Measurements from ENCODE around the gene GNAZ.

GNAZ gene

DNA sequence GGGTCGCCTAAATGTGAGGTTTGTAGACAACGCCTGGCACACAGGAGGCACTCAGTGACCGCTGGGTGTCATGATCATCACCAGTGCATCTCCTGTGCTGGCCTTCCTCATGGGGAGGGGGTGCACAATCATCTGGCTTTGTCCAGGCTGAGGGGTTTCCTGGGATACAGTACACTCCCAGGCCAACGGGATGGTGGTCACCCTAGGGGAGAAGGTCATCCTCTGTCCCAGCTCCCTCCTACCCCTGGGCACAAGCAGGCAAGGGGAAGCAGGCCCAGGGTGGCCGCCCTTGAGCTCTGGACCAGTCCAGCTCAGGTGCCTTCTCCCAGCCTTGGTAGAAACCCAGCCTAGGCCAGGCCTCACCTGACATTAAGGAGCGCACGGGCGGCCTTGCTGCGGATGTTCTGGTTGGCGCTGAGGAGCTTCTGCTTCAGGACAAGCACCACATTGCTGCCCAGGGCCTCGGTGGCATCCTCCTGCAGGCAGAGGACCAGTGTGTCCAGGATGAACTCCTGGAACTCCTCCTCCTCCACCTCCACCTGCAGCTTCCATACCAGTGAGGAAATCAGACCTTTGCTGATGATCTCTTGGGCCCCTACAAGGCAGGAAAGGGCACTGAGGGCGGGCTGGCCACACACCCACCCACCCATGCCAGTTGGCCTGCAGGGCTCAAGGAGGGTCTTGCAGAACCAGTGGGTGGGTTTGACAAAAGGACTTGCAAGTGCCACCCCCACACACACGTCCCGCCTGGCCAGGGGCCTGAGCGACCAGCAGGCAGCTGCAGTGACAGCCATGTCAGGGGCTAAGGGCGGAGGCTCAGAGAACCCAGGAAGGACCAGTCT is 6.6 kb upstream of the GNAZ start:
- WGBS, 2 donors (ENCODE audit: extremely low coverage in 2 of 2, insufficient read length in 2 of 2, insufficient replicate concordance in 1 of 2): no CpG with 5 or more reads among the region's 16 CpGs
- peak overlapping the region; percentile 27 for H3K18ac ChIP-seq (ENCODE audit: low read length)
- H3K4me1 ChIP-seq (ENCODE audit: control insufficient read depth in 2 of 2, insufficient read depth in 1 of 2, low read depth in 1 of 2, low read length in 2 of 2): peaks cover 0 to 1% of the 10 kb centered on the region in 2 donors
- no peak overlapping the region for H2BK12ac ChIP-seq (ENCODE audit: low read length)
- H2BK15ac ChIP-seq (ENCODE audit: low read length): no peak overlapping the region
- H3K4me3 ChIP-seq (ENCODE audit: low read length in 2 of 2): no peak overlapping the region
- no peak overlapping the region for H3K4ac ChIP-seq (ENCODE audit: low read length)
- no peaks in the 10 kb centered on the region for H3K36me3 ChIP-seq (replicated peaks in 1 of 2; ENCODE audit: control insufficient read depth in 2 of 2, insufficient read depth in 2 of 2, low read length in 2 of 2)
- peak overlapping the region; percentile 58 for H3K23ac ChIP-seq (ENCODE audit: low read depth, low read length, poor library complexity)
- peak overlapping the region; percentile 50 for H4K91ac ChIP-seq (ENCODE audit: low read depth, low read length, poor library complexity)
- H3K79me1 ChIP-seq (ENCODE audit: low read depth, low read length): no peaks in the 10 kb centered on the region
- no peak overlapping the region for H2AFZ ChIP-seq (ENCODE audit: low read length)
- peaks cover 0 to 37% (median 2%) of the 10 kb centered on the region in 3 experiments for H3K27me3 ChIP-seq (ENCODE audit: control insufficient read depth in 3 of 3, insufficient read depth in 3 of 3, low read depth in 1 of 3, low read length in 3 of 3)
- no peak overlapping the region for H3K9ac ChIP-seq (ENCODE audit: low read depth, low read length, poor library complexity)
- peak overlapping the region; percentile 56 for H2AK5ac ChIP-seq (ENCODE audit: low read depth, low read length)
- no peak overlapping the region for H2BK120ac ChIP-seq (ENCODE audit: low read depth, low read length)
- no peak overlapping the region for H3K4me2 ChIP-seq (ENCODE audit: insufficient read depth, low read length, poor library complexity, severe bottlenecking)
- no peaks in the 10 kb centered on the region for H3K9me3 ChIP-seq (replicated peaks in 1 of 2; ENCODE audit: control insufficient read depth in 2 of 2, insufficient read depth in 1 of 2, low read depth in 1 of 2, low read length in 2 of 2)
- no peak overlapping the region for H3K14ac ChIP-seq (ENCODE audit: low read length)
- H4K8ac ChIP-seq (ENCODE audit: low read depth, low read length): no peak overlapping the region
- H3K27ac ChIP-seq (replicated peaks; ENCODE audit: low read length): no peak overlapping the region
- no peak overlapping the region for H2BK5ac ChIP-seq (ENCODE audit: low read length)
- no peak for DNase-seq (ENCODE audit: low spot score)

GRCh38 chr22:23064381-23065068 is 5.8 kb upstream of the GNAZ start:
- DNase-seq (ENCODE audit: low spot score): no peak
- Histone ChIP-seq H3K36me3 (replicated peaks in 1 of 2; ENCODE audit: control insufficient read depth in 2 of 2, insufficient read depth in 2 of 2, low read length in 2 of 2) (no peaks in the 10 kb centered on the region), H4K8ac (ENCODE audit: low read depth, low read length) (no peak overlapping the region), H3K4me2 (ENCODE audit: insufficient read depth, low read length, poor library complexity, severe bottlenecking) (no peak overlapping the region), H2BK5ac (ENCODE audit: low read length) (no peak overlapping the region), H2AK5ac (ENCODE audit: low read depth, low read length) (peak overlapping the region; percentile 56), H3K14ac (ENCODE audit: low read length) (peak overlapping the region; percentile 2), H3K79me1 (ENCODE audit: low read depth, low read length) (no peaks in the 10 kb centered on the region), H2AFZ (ENCODE audit: low read length) (no peak overlapping the region), H2BK12ac (ENCODE audit: low read length) (no peak overlapping the region), H3K9ac (ENCODE audit: low read depth, low read length, poor library complexity) (peak overlapping the region; percentile 64), H3K9me3 (replicated peaks in 1 of 2; ENCODE audit: control insufficient read depth in 2 of 2, insufficient read depth in 1 of 2, low read depth in 1 of 2, low read length in 2 of 2) (no peaks in the 10 kb centered on the region), H3K4ac (ENCODE audit: low read length) (no peak overlapping the region), H3K4me1 (ENCODE audit: control insufficient read depth in 2 of 2, insufficient read depth in 1 of 2, low read depth in 1 of 2, low read length in 2 of 2) (peaks cover 0 to 1% of the 10 kb centered on the region in 2 donors), H3K23ac (ENCODE audit: low read depth, low read length, poor library complexity) (peak overlapping the region; percentile 58), H3K27ac (replicated peaks; ENCODE audit: low read length) (no peak overlapping the region), H2BK15ac (ENCODE audit: low read length) (peak overlapping the region; percentile 35), H2BK120ac (ENCODE audit: low read depth, low read length) (no peak overlapping the region), H4K91ac (ENCODE audit: low read depth, low read length, poor library complexity) (no peak overlapping the region), H3K4me3 (ENCODE audit: low read length in 2 of 2) (no peak overlapping the region), H3K27me3 (ENCODE audit: control insufficient read depth in 3 of 3, insufficient read depth in 3 of 3, low read depth in 1 of 3, low read length in 3 of 3) (peaks cover 0 to 44% (median 7%) of the 10 kb centered on the region in 3 experiments), H3K18ac (ENCODE audit: low read length) (peak overlapping the region; percentile 61)
- no CpG with 5 or more reads among the region's 11 CpGs for WGBS, 2 donors (ENCODE audit: extremely low coverage in 2 of 2, insufficient read length in 2 of 2, insufficient replicate concordance in 1 of 2)

- Histone ChIP-seq H4K91ac (ENCODE audit: low read depth, low read length, poor library complexity) (no peak overlapping the region), H3K27ac (replicated peaks; ENCODE audit: low read length) (no peak overlapping the region), H3K4me1 (ENCODE audit: control insufficient read depth in 2 of 2, insufficient read depth in 1 of 2, low read depth in 1 of 2, low read length in 2 of 2) (peaks cover 0 to 1% of the 10 kb centered on the region in 2 donors), H3K4ac (ENCODE audit: low read length) (no peak overlapping the region), H3K36me3 (replicated peaks in 1 of 2; ENCODE audit: control insufficient read depth in 2 of 2, insufficient read depth in 2 of 2, low read length in 2 of 2) (no peaks in the 10 kb centered on the region), H3K79me1 (ENCODE audit: low read depth, low read length) (no peaks in the 10 kb centered on the region), H2BK12ac (ENCODE audit: low read length) (no peak overlapping the region), H2BK120ac (ENCODE audit: low read depth, low read length) (no peak overlapping the region), H3K23ac (ENCODE audit: low read depth, low read length, poor library complexity) (peak overlapping the region; percentile 52), H2BK15ac (ENCODE audit: low read length) (peak overlapping the region; percentile 35), H3K9ac (ENCODE audit: low read depth, low read length, poor library complexity) (no peak overlapping the region), H2AFZ (ENCODE audit: low read length) (no peak overlapping the region), H4K8ac (ENCODE audit: low read depth, low read length) (no peak overlapping the region), H3K14ac (ENCODE audit: low read length) (peak overlapping the region; percentile 2), H3K27me3 (ENCODE audit: control insufficient read depth in 3 of 3, insufficient read depth in 3 of 3, low read depth in 1 of 3, low read length in 3 of 3) (peaks cover 0 to 48% (median 7%) of the 10 kb centered on the region in 3 experiments), H3K9me3 (replicated peaks in 1 of 2; ENCODE audit: control insufficient read depth in 2 of 2, insufficient read depth in 1 of 2, low read depth in 1 of 2, low read length in 2 of 2) (no peaks in the 10 kb centered on the region), H2BK5ac (ENCODE audit: low read length) (no peak overlapping the region), H3K18ac (ENCODE audit: low read length) (peak overlapping the region; percentile 61), H3K4me2 (ENCODE audit: insufficient read depth, low read length, poor library complexity, severe bottlenecking) (no peak overlapping the region), H3K4me3 (ENCODE audit: low read length in 2 of 2) (no peak overlapping the region), H2AK5ac (ENCODE audit: low read depth, low read length) (peak overlapping the region; percentile 56)
- DNase-seq (ENCODE audit: low spot score): no peak
- WGBS, 2 donors (ENCODE audit: extremely low coverage in 2 of 2, insufficient read length in 2 of 2, insufficient replicate concordance in 1 of 2): no CpG with 5 or more reads among the region's 3 CpGs
Observed at GRCh38 chr22:23065069-23065451, 5.3 kb upstream of the GNAZ start.

DNA sequence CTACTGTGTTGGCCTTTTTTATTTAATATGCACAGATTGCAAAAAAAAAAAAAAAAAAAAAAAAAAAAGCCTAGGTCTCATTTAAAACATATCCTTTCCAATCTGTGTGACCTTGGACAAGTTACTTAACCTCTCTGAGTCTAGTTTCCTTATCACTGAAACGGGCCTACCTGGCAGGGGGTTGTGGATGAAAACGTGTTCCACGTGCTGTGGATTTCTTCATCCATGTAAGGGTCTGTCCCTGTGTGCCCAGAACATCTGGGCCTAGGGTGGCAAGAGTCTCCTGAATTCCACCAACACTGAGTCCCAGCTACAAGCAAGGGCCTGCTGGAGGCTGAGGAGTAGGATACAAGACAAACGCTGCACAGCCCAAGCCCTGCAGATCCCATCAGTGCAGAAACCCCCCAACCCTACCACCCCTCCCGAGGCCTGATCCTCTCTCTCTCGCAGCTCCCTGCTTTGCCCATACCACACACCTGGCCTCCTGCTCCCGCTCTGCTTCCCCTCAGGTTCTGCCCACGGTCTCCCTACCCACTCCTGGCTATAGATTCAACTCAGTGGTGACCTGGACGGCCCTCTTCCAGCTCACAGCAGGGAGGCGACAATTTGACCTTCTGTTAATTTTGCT is 4.7 kb upstream of the GNAZ start:
- no peak overlapping the region for H3K18ac ChIP-seq (ENCODE audit: low read length)
- no peaks in the 10 kb centered on the region for H3K36me3 ChIP-seq (replicated peaks in 1 of 2; ENCODE audit: control insufficient read depth in 2 of 2, insufficient read depth in 2 of 2, low read length in 2 of 2)
- DNase-seq (ENCODE audit: low spot score): no peak
- peak overlapping the region; percentile 15 for H2BK15ac ChIP-seq (ENCODE audit: low read length)
- H3K79me1 ChIP-seq (ENCODE audit: low read depth, low read length): no peaks in the 10 kb centered on the region
- H2BK5ac ChIP-seq (ENCODE audit: low read length): no peak overlapping the region
- no peak overlapping the region for H2AFZ ChIP-seq (ENCODE audit: low read length)
- H3K4ac ChIP-seq (ENCODE audit: low read length): no peak overlapping the region
- no CpG with 5 or more reads among the region's 10 CpGs for whole genome bisulfite sequencing, 2 donors (ENCODE audit: extremely low coverage in 2 of 2, insufficient read length in 2 of 2, insufficient replicate concordance in 1 of 2)
- no peak overlapping the region for H3K9ac ChIP-seq (ENCODE audit: low read depth, low read length, poor library complexity)
- no peak overlapping the region for H4K91ac ChIP-seq (ENCODE audit: low read depth, low read length, poor library complexity)
- H4K8ac ChIP-seq (ENCODE audit: low read depth, low read length): no peak overlapping the region
- H3K14ac ChIP-seq (ENCODE audit: low read length): peak overlapping the region; percentile 1
- H3K27ac ChIP-seq (replicated peaks; ENCODE audit: low read length): no peak overlapping the region
- H3K27me3 ChIP-seq (ENCODE audit: control insufficient read depth in 3 of 3, insufficient read depth in 3 of 3, low read depth in 1 of 3, low read length in 3 of 3): peaks cover 0 to 48% (median 7%) of the 10 kb centered on the region in 3 experiments
- peak overlapping the region; percentile 3 for H2AK5ac ChIP-seq (ENCODE audit: low read depth, low read length)
- H3K9me3 ChIP-seq (replicated peaks in 1 of 2; ENCODE audit: control insufficient read depth in 2 of 2, insufficient read depth in 1 of 2, low read depth in 1 of 2, low read length in 2 of 2): no peaks in the 10 kb centered on the region
- no peak overlapping the region for H3K4me2 ChIP-seq (ENCODE audit: insufficient read depth, low read length, poor library complexity, severe bottlenecking)
- no peak overlapping the region for H3K4me3 ChIP-seq (ENCODE audit: low read length in 2 of 2)
- no peak overlapping the region for H2BK120ac ChIP-seq (ENCODE audit: low read depth, low read length)
- H3K23ac ChIP-seq (ENCODE audit: low read depth, low read length, poor library complexity): peak overlapping the region; percentile 90
- no peak overlapping the region for H2BK12ac ChIP-seq (ENCODE audit: low read length)
- peaks cover 0 to 1% of the 10 kb centered on the region in 2 donors for H3K4me1 ChIP-seq (ENCODE audit: control insufficient read depth in 2 of 2, insufficient read depth in 1 of 2, low read depth in 1 of 2, low read length in 2 of 2)

Data from neuronal stem cell (in vitro differentiated cells).